Liver (tissue), 3 donors: ENCODE data around the gene PRKN.

Experiments
- FOXA1 ChIP-seq: IDR thresholded peaks from 2 replicates; pipeline ENCODE4 v1.6.1; 2016; ENCODE audit warnings: antibody characterized with exemption
- JUND ChIP-seq, 2 donors: IDR thresholded peaks; 2 replicates each; pipeline ENCODE4 v1.6.1; 2016; ENCODE audit warnings: antibody characterized with exemption in 2 of 2
- RAD21 ChIP-seq, 2 donors: IDR thresholded peaks; 2 replicates each; pipeline ENCODE4 v1.6.1; 2016; ENCODE audit warnings: antibody characterized with exemption in 2 of 2, mild to moderate bottlenecking in 2 of 2
- SP1 ChIP-seq: IDR thresholded peaks from 2 replicates; pipeline ENCODE4 v1.6.1; 2018; ENCODE audit warnings: antibody characterized with exemption, mild to moderate bottlenecking
- YY1 ChIP-seq: IDR thresholded peaks from 2 replicates; pipeline ENCODE4 v1.6.1; 2016; ENCODE audit warnings: antibody characterized with exemption, mild to moderate bottlenecking
- TF ChIP-seq, protein P1 (sequence below): fragments of 150-350 bp; IDR thresholded peaks from 2 replicates; pipeline ENCODE4 v1.5.1; 2017; ENCODE audit warnings: improper control_type of control experiment, low read depth, low read length; ENCODE audit not compliant: missing input control
- TF ChIP-seq, protein P2 (sequence below): IDR thresholded peaks from 2 replicates; pipeline ENCODE4 v1.6.1; 2016; ENCODE audit warnings: antibody characterized with exemption
- donor health status: healthy.
- donor health status: healthy.

DNA sequence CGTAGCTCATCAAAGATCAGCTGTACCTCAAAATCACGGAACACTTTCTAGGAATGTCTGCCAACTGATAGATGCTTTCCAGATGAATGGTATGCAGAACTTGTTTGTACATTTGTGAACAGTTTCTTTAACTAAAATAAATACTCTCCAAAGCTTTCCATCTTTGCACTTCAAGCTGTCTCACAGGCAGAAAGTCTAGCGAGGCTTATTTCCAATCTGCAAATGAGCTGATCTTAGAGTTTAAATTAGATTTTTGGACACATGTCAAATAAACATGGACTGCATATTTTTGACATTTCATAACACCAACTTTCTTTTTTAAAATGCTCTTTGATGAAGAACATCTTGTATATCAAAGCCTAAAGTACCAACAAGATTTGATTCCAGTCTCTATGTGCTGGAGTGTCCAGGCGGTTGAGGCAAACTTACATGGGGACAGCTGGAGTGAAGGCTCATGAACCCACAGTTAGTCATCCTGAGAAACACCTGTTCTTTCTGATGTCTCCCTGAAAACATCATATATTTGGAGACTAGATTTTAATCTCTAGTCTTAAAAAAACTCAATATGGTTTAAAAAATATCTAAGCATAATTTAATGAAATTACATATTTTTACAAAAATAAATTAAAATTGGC is 1185.1 kb downstream of the PRKN start:
- TF ChIP-seq, protein P1, sequence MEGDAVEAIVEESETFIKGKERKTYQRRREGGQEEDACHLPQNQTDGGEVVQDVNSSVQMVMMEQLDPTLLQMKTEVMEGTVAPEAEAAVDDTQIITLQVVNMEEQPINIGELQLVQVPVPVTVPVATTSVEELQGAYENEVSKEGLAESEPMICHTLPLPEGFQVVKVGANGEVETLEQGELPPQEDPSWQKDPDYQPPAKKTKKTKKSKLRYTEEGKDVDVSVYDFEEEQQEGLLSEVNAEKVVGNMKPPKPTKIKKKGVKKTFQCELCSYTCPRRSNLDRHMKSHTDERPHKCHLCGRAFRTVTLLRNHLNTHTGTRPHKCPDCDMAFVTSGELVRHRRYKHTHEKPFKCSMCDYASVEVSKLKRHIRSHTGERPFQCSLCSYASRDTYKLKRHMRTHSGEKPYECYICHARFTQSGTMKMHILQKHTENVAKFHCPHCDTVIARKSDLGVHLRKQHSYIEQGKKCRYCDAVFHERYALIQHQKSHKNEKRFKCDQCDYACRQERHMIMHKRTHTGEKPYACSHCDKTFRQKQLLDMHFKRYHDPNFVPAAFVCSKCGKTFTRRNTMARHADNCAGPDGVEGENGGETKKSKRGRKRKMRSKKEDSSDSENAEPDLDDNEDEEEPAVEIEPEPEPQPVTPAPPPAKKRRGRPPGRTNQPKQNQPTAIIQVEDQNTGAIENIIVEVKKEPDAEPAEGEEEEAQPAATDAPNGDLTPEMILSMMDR: no peak
- TF ChIP-seq FOXA1 (no peak), JUND (IDR thresholded peaks at IDR 0.05) (no peak), SP1 (no peak), YY1 (no peak), RAD21 (IDR thresholded peaks at IDR 0.05) (no peak)
- TF ChIP-seq, protein P2, sequence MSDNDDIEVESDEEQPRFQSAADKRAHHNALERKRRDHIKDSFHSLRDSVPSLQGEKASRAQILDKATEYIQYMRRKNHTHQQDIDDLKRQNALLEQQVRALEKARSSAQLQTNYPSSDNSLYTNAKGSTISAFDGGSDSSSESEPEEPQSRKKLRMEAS: no peak
